K562 (cell line): ENCODE measurements around the gene RGS17. TPM values are rescaled to one million over a fixed set of nuclear protein-coding genes. Genes with fewer than 3 reads are reported as not detected.
A peak's percentile ranks its signal among the peaks of the same experiment; 100 is the strongest.

Experiments used
- AFF4 ChIP-seq: sonication (generic); formaldehyde crosslinking; IDR thresholded peaks from 2 replicates; pipeline ENCODE4 v1.8.0; 2023; ENCODE audit warnings: mild to moderate bottlenecking, missing genetic modification reagents
- CBFA2T2 ChIP-seq: fragments of 450-650 bp; conservative IDR thresholded peaks from 2 replicates; pipeline ENCODE4 v1.6.1; 2017; ENCODE audit warnings: mild to moderate bottlenecking
- COPS2 ChIP-seq: fragments of 450-650 bp; conservative IDR thresholded peaks from 2 replicates; pipeline ENCODE4 v1.6.1; 2016; ENCODE audit warnings: mild to moderate bottlenecking, moderate library complexity
- FOXA1 ChIP-seq: fragments of 450-650 bp; IDR thresholded peaks from 2 replicates; pipeline ENCODE4 v1.6.1; 2016; ENCODE audit warnings: mild to moderate bottlenecking, borderline replicate concordance
- GATAD2B ChIP-seq: fragments of 450-650 bp; IDR thresholded peaks from 2 replicates; pipeline ENCODE4 v1.6.1; 2017; ENCODE audit warnings: mild to moderate bottlenecking, borderline replicate concordance
- HNRNPH1 ChIP-seq: fragments of 200-400 bp; formaldehyde crosslinking; optimal IDR thresholded peaks from 2 replicates; pipeline ENCODE3; 2017; ENCODE audit warnings: low read depth, mild to moderate bottlenecking, low read length, moderate library complexity
- IFI16 ChIP-seq: fragments of 250-450 bp; sonication (Bioruptor Pico); IDR thresholded peaks from 2 replicates; pipeline ENCODE4 v2.1.2; 2022; ENCODE audit warnings: mild to moderate bottlenecking, inconsistent platforms
- JUNB ChIP-seq: fragments of 450-650 bp; formaldehyde crosslinking; conservative IDR thresholded peaks from 2 replicates; pipeline ENCODE4 v1.4.0; 2020; ENCODE audit warnings: mild to moderate bottlenecking
- MXI1 ChIP-seq: IDR thresholded peaks from 2 replicates; pipeline ENCODE4 v1.6.1; 2011; ENCODE audit warnings: low read depth, mild to moderate bottlenecking, improper control_type of control experiment, low read length
- NR2C1 ChIP-seq, 2 experiments: fragments of 450-650 bp; IDR thresholded peaks; 2 replicates each; pipeline ENCODE4 v1.6.1; 2017; ENCODE audit warnings: mild to moderate bottlenecking in 2 of 2, antibody characterized with exemption in 1 of 2, inconsistent platforms in 1 of 2, missing compliant biosample characterization in 1 of 2, missing genetic modification characterization in 1 of 2
- PHF21A ChIP-seq: fragments of 450-650 bp; IDR thresholded peaks from 2 replicates; pipeline ENCODE4 v1.6.1; 2017; ENCODE audit warnings: low read depth, borderline replicate concordance
- RBM22 ChIP-seq: fragments of 200-400 bp; formaldehyde crosslinking; IDR thresholded peaks from 2 replicates; pipeline ENCODE4 v1.6.1; 2018; ENCODE audit warnings: low read length, low read depth; ENCODE audit not compliant: poor library complexity, severe bottlenecking
- SNRNP70 ChIP-seq: fragments of 200-400 bp; formaldehyde crosslinking; optimal IDR thresholded peaks from 2 replicates; pipeline ENCODE3; 2017; ENCODE audit warnings: low read depth, low read length
- SPI1 ChIP-seq: IDR thresholded peaks from 2 replicates; pipeline ENCODE4 v1.6.1; 2011; ENCODE audit warnings: low read depth, low read length, control low read depth, borderline replicate concordance
- SREBF2 ChIP-seq: sonication (generic); formaldehyde crosslinking; IDR thresholded peaks from 2 replicates; pipeline ENCODE4 v1.4.0; 2020; ENCODE audit warnings: mild to moderate bottlenecking, missing genetic modification reagents
- WHSC1 ChIP-seq: IDR thresholded peaks from one replicate; pipeline ENCODE4 v1.6.1; 2012; ENCODE audit warnings: low read length, control low read depth, inconsistent platforms
- ZNF232 ChIP-seq: sonication (generic); formaldehyde crosslinking; IDR thresholded peaks from 2 replicates; pipeline ENCODE4 v1.8.0; 2022; ENCODE audit warnings: mild to moderate bottlenecking, missing genetic modification reagents
- ZNF239 ChIP-seq: fragments of 250-450 bp; sonication (Bioruptor Pico); IDR thresholded peaks from 2 replicates; pipeline ENCODE4 v1.4.0; 2020; ENCODE audit warnings: mild to moderate bottlenecking
- ZNF436 ChIP-seq: fragments of 250-450, 450-650 bp; sonication (Bioruptor Pico); formaldehyde crosslinking; IDR thresholded peaks from 2 replicates; pipeline ENCODE4 v1.7.0; 2020; ENCODE audit warnings: mild to moderate bottlenecking
- ZNF639 ChIP-seq, 2 experiments: fragments of 200-800 bp in 1 of 2; sonication (Bioruptor generic) in 1 of 2; sonication (generic) in 1 of 2; formaldehyde crosslinking in 1 of 2; IDR thresholded peaks in 1 of 2; conservative IDR thresholded peaks in 1 of 2; 2 replicates each; pipeline versions ENCODE4 v1.5.0 to v1.6.1; 2016 to 2020; ENCODE audit warnings: missing compliant biosample characterization in 1 of 2, missing genetic modification characterization in 1 of 2, missing genetic modification reagents in 1 of 2
- ZNF778 ChIP-seq: fragments of 450-650 bp; formaldehyde crosslinking; IDR thresholded peaks from 2 replicates; pipeline ENCODE4 v1.4.0; 2020; ENCODE audit warnings: mild to moderate bottlenecking, moderate library complexity
- polyA plus RNA-seq, 8 experiments: library from polyadenylated mRNA; depleted of rRNA in 4 of 8; stranded (reverse) in 5 of 8; unstranded in 3 of 8; fragments of >200 nt; fragmentation: Nextera tagmentation in 2 of 8; fragmentation: Illumina TruSeq in 1 of 8; extraction: Ambion mirVana in 2 of 8; extraction: Trizol in 1 of 8; gene quantifications; 2 replicates each; pipeline versions ENCODE4 v1.2.1 to v1.2.3, GENCODE V29; 2011 to 2014; ENCODE audit warnings: inconsistent platforms in 1 of 8, missing spikeins in 1 of 8
- total RNA-seq, 7 experiments: library from RNA; depleted of rRNA in 6 of 7; stranded (reverse); fragments of >200 nt in 6 of 7; fragmentation: Illumina TruSeq in 2 of 7; extraction: Trizol in 2 of 7; gene quantifications; 2 replicates each; pipeline versions ENCODE4 v1.2.1 to v1.2.3, GENCODE V29; 2011 to 2021; ENCODE audit warnings: low replicate concordance in 1 of 7

The RGS17 gene
- total and polyA plus RNA-seq, 9 of the 15 experiments (the other 6 are each of a cell fraction or from before 2014, with no cell fraction given) = 0.01 to 0.14 (median 0.08) TPM; not detected in 6

- no peak for TF ChIP-seq CBFA2T2
- no peak for TF ChIP-seq ZNF239
- no peak for TF ChIP-seq ZNF436 (CRISPR knock-in tag)
- no peak for TF ChIP-seq ZNF778 (CRISPR knock-in tag)
- no peak for TF ChIP-seq HNRNPH1
- peak; percentile 9 for TF ChIP-seq RBM22
- TF ChIP-seq JUNB = no peak
- TF ChIP-seq GATAD2B = no peak
- TF ChIP-seq FOXA1 = no peak
- no peak for TF ChIP-seq ZNF232
- no peak for TF ChIP-seq SREBF2 (CRISPR knock-in tag)
- 0 out of 2 replicates have a peak, but pooled peaks have one; percentile 72 for TF ChIP-seq AFF4 (CRISPR knock-in tag)
- no peak for TF ChIP-seq SPI1
- TF ChIP-seq ZNF639 (CRISPR knock-in tag; conservative IDR thresholded peaks at IDR 0.05 in 1 of 2, IDR thresholded peaks at IDR 0.05 in 1 of 2) = no peak; a peak in 1 of 4 replicates
- no peak for TF ChIP-seq SNRNP70
- no peak for TF ChIP-seq WHSC1
- no peak; the same call in 1 of the 2 replicates for TF ChIP-seq NR2C1 (IDR thresholded peaks at IDR 0.05)
- TF ChIP-seq NR2C1 (tag; IDR thresholded peaks at IDR 0.05) = no peak
- TF ChIP-seq PHF21A = no peak
- 0 out of 2 replicates have a peak, but pooled peaks have one; percentile 46 for TF ChIP-seq MXI1
- no peak for TF ChIP-seq IFI16
- TF ChIP-seq COPS2 = no peak
These were observed 147.2 kb downstream of the RGS17 start (continued) for GRCh38 chr6:152983637-152984512.
